H1 (cell line): ENCODE measurements around the gene CCDC63. TPM values are rescaled to one million over a fixed set of nuclear protein-coding genes. Genes with fewer than 3 reads are reported as not detected.

ENCODE experiments used
- CTCF ChIA-PET: fragments of 300-600 bp; sonication (Branson Sonifier 250); formaldehyde crosslinking; loops from one replicate; lab custom pipeline; 2021; ENCODE audit not compliant: partially characterized antibody; lab: Charles Lee
- POLR2A ChIA-PET: fragments of 300-600 bp; sonication (Branson Sonifier 250); formaldehyde crosslinking; loops from one replicate; lab custom pipeline; 2021; ENCODE audit warnings: inconsistent platforms; ENCODE audit not compliant: partially characterized antibody; lab: Charles Lee
- DNase-seq, 2 experiments: peaks; one replicate each; pipeline versions ENCODE4 v3.0.0 to v3.0.0-alpha.2; 2010 to 2022; ENCODE audit warnings: low spot score in 2 of 2, low read depth in 1 of 2, mixed read lengths in 1 of 2
- FAIRE-seq: peaks from 2 replicates; lab custom pipeline; 2011; peaks lifted over from hg19 to GRCh38; lab: Jason Lieb, UNC
- H2AFZ ChIP-seq: 2 replicates; pipeline ENCODE4 v1.8.1; 2012; ENCODE audit warnings: low read length, inconsistent platforms
- H2AK5ac ChIP-seq: 2 replicates; pipeline ENCODE4 v1.6.1; 2013; ENCODE audit warnings: low read depth, low read length
- H2BK120ac ChIP-seq: replicated peaks from 2 replicates; pipeline ENCODE3; 2013; ENCODE audit warnings: low read depth, low read length, inconsistent platforms
- H2BK12ac ChIP-seq: 2 replicates; pipeline ENCODE4 v1.6.1; 2013; ENCODE audit warnings: low read depth, low read length
- H2BK15ac ChIP-seq: 2 replicates; pipeline ENCODE4 v1.6.1; 2013; ENCODE audit warnings: low read length
- H2BK20ac ChIP-seq: 2 replicates; pipeline ENCODE4 v1.6.1; 2013; ENCODE audit warnings: low read length
- H2BK5ac ChIP-seq: 2 replicates; pipeline ENCODE4 v1.6.1; 2013; ENCODE audit warnings: low read depth, low read length
- H3K14ac ChIP-seq: 2 replicates; pipeline ENCODE4 v1.6.1; 2013; ENCODE audit warnings: inconsistent platforms; ENCODE audit not compliant: insufficient read length
- H3K18ac ChIP-seq: 2 replicates; pipeline ENCODE4 v1.6.1; 2013; ENCODE audit warnings: low read length; ENCODE audit errors: extremely low read depth
- H3K23ac ChIP-seq: 2 replicates; pipeline ENCODE4 v1.6.1; 2013; ENCODE audit warnings: inconsistent platforms; ENCODE audit not compliant: insufficient read length
- H3K23me2 ChIP-seq: 2 replicates; pipeline ENCODE4 v1.6.1; 2013; ENCODE audit warnings: low read depth, low read length
- H3K27ac ChIP-seq: 2 replicates; pipeline ENCODE4 v1.6.1; 2011; ENCODE audit warnings: low read depth, low read length, inconsistent platforms
- H3K27me3 ChIP-seq, 4 experiments: replicated peaks in 1 of 4; 1 replicate in 1 of 4; 2 replicates in 3 of 4; pipeline versions ENCODE4 v1.6.1 to v1.8.1; 2011 to 2013; ENCODE audit warnings: low read length in 3 of 4, mild to moderate bottlenecking in 3 of 4, inconsistent platforms in 2 of 4, mixed read lengths in 2 of 4, moderate library complexity in 1 of 4; ENCODE audit not compliant: control insufficient read depth in 3 of 4, insufficient read depth in 3 of 4; ENCODE audit errors: extremely low read depth in 1 of 4
- H3K36me3 ChIP-seq, 4 experiments: 2 replicates each; pipeline versions ENCODE4 v1.6.1 to v1.8.1; 2011 to 2013; ENCODE audit warnings: mild to moderate bottlenecking in 4 of 4, low read length in 3 of 4, moderate library complexity in 2 of 4, control low read depth in 1 of 4, inconsistent platforms in 1 of 4; ENCODE audit not compliant: insufficient read depth in 4 of 4, control insufficient read depth in 2 of 4
- H3K4ac ChIP-seq: replicated peaks from 2 replicates; pipeline ENCODE3; 2013; ENCODE audit warnings: low read length, low read depth, mixed read lengths, inconsistent platforms; ENCODE audit not compliant: insufficient read length
- H3K4me1 ChIP-seq, 4 experiments: replicated peaks in 1 of 4; 1 replicate in 1 of 4; 2 replicates in 3 of 4; pipeline versions ENCODE4 v1.6.1 to v1.8.1; 2011 to 2013; ENCODE audit warnings: low read length in 3 of 4, inconsistent platforms in 2 of 4, mixed read lengths in 1 of 4; ENCODE audit not compliant: insufficient read depth in 4 of 4, control insufficient read depth in 3 of 4
- H3K4me2 ChIP-seq, 2 experiments: 2 replicates each; pipeline versions ENCODE4 v1.6.1 to v1.8.1; 2011 to 2013; ENCODE audit warnings: low read depth in 2 of 2, low read length in 2 of 2, control low read depth in 1 of 2, inconsistent platforms in 1 of 2, mild to moderate bottlenecking in 1 of 2; ENCODE audit not compliant: insufficient read depth in 1 of 2
- H3K4me3 ChIP-seq, 4 experiments: fragments of 200-600, 300-600 bp in 1 of 4; sonication (generic), shearing (Covaris generic), sonication (Bioruptor Twin) in 1 of 4; 2 replicates each; pipeline versions ENCODE4 v1.5.1 to v1.8.1; 2011 to 2016; ENCODE audit warnings: low read length in 4 of 4, low read depth in 3 of 4, control low read depth in 2 of 4, inconsistent platforms in 2 of 4, mild to moderate bottlenecking in 2 of 4, mixed read lengths in 1 of 4, moderate library complexity in 1 of 4; ENCODE audit not compliant: insufficient read depth in 2 of 4; ENCODE audit errors: extremely low read depth in 1 of 4
- H3K56ac ChIP-seq: replicated peaks from 2 replicates; pipeline ENCODE3; 2013; ENCODE audit warnings: low read depth, mild to moderate bottlenecking, mixed read lengths, low read length, inconsistent platforms; ENCODE audit not compliant: insufficient read length
- H3K79me1 ChIP-seq: 2 replicates; pipeline ENCODE4 v1.6.1; 2013; ENCODE audit warnings: low read depth, low read length, control low read depth
- H3K79me2 ChIP-seq, 2 experiments: 2 replicates each; pipeline versions ENCODE4 v1.6.1 to v1.8.1; 2012 to 2013; ENCODE audit warnings: low read length in 2 of 2, mild to moderate bottlenecking in 2 of 2, inconsistent platforms in 1 of 2; ENCODE audit not compliant: insufficient read depth in 2 of 2, control insufficient read depth in 1 of 2
- H3K9ac ChIP-seq, 4 experiments: replicated peaks in 1 of 4; 1 replicate in 1 of 4; 2 replicates in 3 of 4; pipeline versions ENCODE4 v1.6.1 to v1.8.1; 2011 to 2013; ENCODE audit warnings: low read depth in 3 of 4, low read length in 3 of 4, control low read depth in 2 of 4, mild to moderate bottlenecking in 2 of 4, moderate library complexity in 2 of 4, inconsistent platforms in 1 of 4; ENCODE audit errors: extremely low read depth in 1 of 4
- H3K9me3 ChIP-seq, 2 experiments: 2 replicates each; pipeline versions ENCODE4 v1.6.1 to v1.8.1; 2012 to 2013; ENCODE audit warnings: mild to moderate bottlenecking in 2 of 2, moderate library complexity in 2 of 2, control low read depth in 1 of 2, inconsistent platforms in 1 of 2, low read depth in 1 of 2, low read length in 1 of 2, mixed read lengths in 1 of 2; ENCODE audit not compliant: insufficient read depth in 2 of 2
- H4K20me1 ChIP-seq, 2 experiments: replicated peaks in 1 of 2; 2 replicates each; pipeline versions ENCODE3 to v1.8.1; 2011 to 2013; ENCODE audit warnings: inconsistent platforms in 2 of 2, low read length in 2 of 2, mild to moderate bottlenecking in 1 of 2; ENCODE audit not compliant: insufficient read depth in 2 of 2, control insufficient read depth in 1 of 2
- H4K5ac ChIP-seq: 2 replicates; pipeline ENCODE4 v1.6.1; 2013; ENCODE audit warnings: low read length, low read depth, mixed read lengths, inconsistent platforms; ENCODE audit not compliant: insufficient read length
- H4K8ac ChIP-seq: 2 replicates; pipeline ENCODE4 v1.8.0; 2013; ENCODE audit warnings: mild to moderate bottlenecking, moderate library complexity, low read length, inconsistent platforms; ENCODE audit not compliant: insufficient read depth; ENCODE audit errors: extremely low read depth
- H4K91ac ChIP-seq: replicated peaks from 2 replicates; pipeline ENCODE3; 2013; ENCODE audit warnings: low read length, mixed read lengths, inconsistent platforms; ENCODE audit not compliant: insufficient read length
- BRCA1 ChIP-seq: IDR thresholded peaks from 2 replicates; pipeline ENCODE4 v1.6.1; 2012; ENCODE audit warnings: low read depth, low read length, improper control_type of control experiment
- CEBPB ChIP-seq: IDR thresholded peaks from 2 replicates; pipeline ENCODE4 v1.6.1; 2012; ENCODE audit warnings: low read depth, low read length
- EZH2 ChIP-seq: fragments of 200-600 bp; sonication (generic); IDR thresholded peaks from 2 replicates; pipeline ENCODE4 v1.7.1; 2012; ENCODE audit warnings: low read depth, mild to moderate bottlenecking, moderate library complexity, low read length, inconsistent platforms; ENCODE audit not compliant: severe bottlenecking
- GTF2F1 ChIP-seq: IDR thresholded peaks from 2 replicates; pipeline ENCODE4 v1.6.1; 2012; ENCODE audit warnings: low read depth, low read length, improper control_type of control experiment, borderline replicate concordance
- HDAC2 ChIP-seq, 2 experiments: fragments of 300-600 bp in 1 of 2; sonication (generic) in 1 of 2; IDR thresholded peaks; 2 replicates each; pipeline ENCODE4 v1.6.1; 2011 to 2012; ENCODE audit warnings: low read depth in 2 of 2, low read length in 2 of 2, mild to moderate bottlenecking in 2 of 2, moderate library complexity in 2 of 2, borderline replicate concordance in 1 of 2, inconsistent platforms in 1 of 2
- MAX ChIP-seq: IDR thresholded peaks from 2 replicates; pipeline ENCODE4 v1.6.1; 2012; ENCODE audit warnings: inconsistent platforms
- NANOG ChIP-seq: IDR thresholded peaks from 2 replicates; pipeline ENCODE4 v1.6.1; 2011; ENCODE audit warnings: low read length, low read depth, mild to moderate bottlenecking, inconsistent platforms; ENCODE audit not compliant: insufficient read depth, poor library complexity, severe bottlenecking
- RAD21 ChIP-seq, 2 experiments: IDR thresholded peaks in 1 of 2; conservative IDR thresholded peaks in 1 of 2; 2 replicates each; pipeline ENCODE4 v1.6.1; 2011; ENCODE audit warnings: low read depth in 2 of 2, low read length in 2 of 2, improper control_type of control experiment in 1 of 2, inconsistent platforms in 1 of 2, mild to moderate bottlenecking in 1 of 2, moderate library complexity in 1 of 2
- RFX5 ChIP-seq: IDR thresholded peaks from 2 replicates; pipeline ENCODE4 v1.6.1; 2011; ENCODE audit warnings: low read depth, low read length, improper control_type of control experiment, borderline replicate concordance
- ZNF274 ChIP-seq: IDR thresholded peaks from 2 replicates; pipeline ENCODE4 v1.7.0; 2012; ENCODE audit warnings: low read length, borderline replicate concordance; ENCODE audit errors: extremely low read depth
- WGBS, 2 experiments: shearing (Covaris generic) in 1 of 2; methylation state at CpG; one replicate each; pipeline versions ENCODE4 v1.1.6 to v1.1.7; 2013 to 2015; ENCODE audit warnings: low lambda C conversion rate in 2 of 2, mixed read lengths in 2 of 2, inconsistent platforms in 1 of 2, low coverage in 1 of 2, missing lambda C conversion rate in 1 of 2; ENCODE audit not compliant: insufficient replicate concordance in 2 of 2, insufficient coverage in 1 of 2, insufficient read length in 1 of 2; ENCODE audit errors: extremely low coverage in 1 of 2, missing lambda C conversion rate in 1 of 2; 5-methylcytosine and 5-hydroxymethylcytosine counted together
- polyA plus RNA-seq, 7 experiments: library from polyadenylated mRNA; depleted of rRNA in 3 of 7; stranded (reverse) in 5 of 7; unstranded in 2 of 7; fragments of >200 nt in 5 of 7; fragments of 200-250 nt in 2 of 7; gene quantifications; 1 replicate in 5 of 7; 2 replicates in 1 of 7; 4 replicates in 1 of 7; pipeline versions ENCODE4 v1.2.1 to v1.2.3, GENCODE V29; 2011 to 2013; ENCODE audit warnings: missing spikeins in 2 of 7, mixed read lengths in 2 of 7
- total RNA-seq: library from RNA; stranded (reverse); fragmentation: NEBNext Ultra II Directional; extraction: Animal tissue kit (Norgen Biotek cat#: 25700); gene quantifications from 2 replicates; pipeline ENCODE4 v1.2.1, GENCODE V29; 2021
- TF ChIP-seq, protein P1 (sequence below): IDR thresholded peaks from 2 replicates; pipeline ENCODE4 v1.6.1; 2012; ENCODE audit warnings: inconsistent platforms

The CCDC63 gene
- total and polyA plus RNA-seq, 2 of the 8 experiments (the other 6 are each of a cell fraction or from before 2014, with no cell fraction given) = 0.42 to 0.93 TPM

GRCh38 chr12:110916295-110916875, 69.6 kb downstream of the CCDC63 start:
- Histone ChIP-seq H3K9me3 (no peaks in the 10 kb centered on the region), H2BK120ac (no peak overlapping the region)
- TF ChIP-seq RAD21 (IDR thresholded peaks at IDR 0.05 in 1 of 2, conservative IDR thresholded peaks at IDR 0.05 in 1 of 2; ENCODE audit: low read depth in 2 of 2, low read length in 2 of 2) = no peak
- TF ChIP-seq GTF2F1 = no peak
- no peak for TF ChIP-seq ZNF274
- TF ChIP-seq MAX = no peak
- no peak for TF ChIP-seq CEBPB
- no peak for TF ChIP-seq NANOG
- TF ChIP-seq EZH2 = no peak
- no peak for TF ChIP-seq HDAC2 (IDR thresholded peaks at IDR 0.05; ENCODE audit: borderline replicate concordance in 1 of 2, low read depth in 2 of 2, low read length in 2 of 2)
- TF ChIP-seq RFX5 = no peak
- TF ChIP-seq BRCA1 = no peak
- TF ChIP-seq, protein P1, sequence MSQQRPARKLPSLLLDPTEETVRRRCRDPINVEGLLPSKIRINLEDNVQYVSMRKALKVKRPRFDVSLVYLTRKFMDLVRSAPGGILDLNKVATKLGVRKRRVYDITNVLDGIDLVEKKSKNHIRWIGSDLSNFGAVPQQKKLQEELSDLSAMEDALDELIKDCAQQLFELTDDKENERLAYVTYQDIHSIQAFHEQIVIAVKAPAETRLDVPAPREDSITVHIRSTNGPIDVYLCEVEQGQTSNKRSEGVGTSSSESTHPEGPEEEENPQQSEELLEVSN = no peak

More at GRCh38 chr12:110916295-110916875, 69.6 kb downstream of the CCDC63 start:
- Histone ChIP-seq H4K20me1 (no peaks in the 10 kb centered on the region), H3K4ac (no peak overlapping the region), H3K4me1 (peaks cover 0 to 9% (median 4%) of the 10 kb centered on the region in 4 experiments; a peak in 2 of 7 replicates), H2BK20ac (no peak overlapping the region), H3K4me2 (no peak overlapping the region), H3K14ac (no peak overlapping the region), H4K8ac (no peak overlapping the region), H4K91ac (no peak overlapping the region), H3K27ac (no peak overlapping the region), H2BK15ac (no peak overlapping the region), H2AK5ac (no peak overlapping the region), H3K79me1 (no peaks in the 10 kb centered on the region), H3K56ac (no peak overlapping the region), H2BK5ac (no peak overlapping the region), H4K5ac (no peak overlapping the region), H3K23me2 (no peaks in the 10 kb centered on the region), H2AFZ (no peak overlapping the region), H3K23ac (no peak overlapping the region), H3K9ac (no peak overlapping the region), H3K27me3 (no peaks in the 10 kb centered on the region; a peak in 1 of 7 replicates), H3K18ac (no peak overlapping the region), H3K36me3 (no peaks in the 10 kb centered on the region), H3K79me2 (no peaks in the 10 kb centered on the region), H2BK12ac (no peak overlapping the region), H3K4me3 (no peak overlapping the region)
- POLR2A ChIA-PET = interaction anchor here (0.6 to 2.1 kb wide), 4 partner anchors 20 to 276 kb away, joined by 3 to 9 read pairs (median 4); no protein-coding TSS in a partner anchor
- CTCF ChIA-PET = interaction anchor here (0.9 to 1.6 kb wide), 3 partner anchors 9 to 388 kb away, joined by 3 to 4 read pairs (median 4); no protein-coding TSS in a partner anchor
- FAIRE-seq (no peak), DNase-seq (no peak)
- WGBS, 2 experiments = 88% methylated on average over 3 of the region's 3 CpGs; no CpG with 5 or more reads in 1 of the 2 experiments
